ENCODE data around the gene RCSD1. TPM values are rescaled to one million over a fixed set of nuclear protein-coding genes. Genes with fewer than 3 reads are reported as not detected.

RCSD1 gene
- total RNA-seq, 2 donors from 2014 or later, result 2.8 to 13.8 TPM

DNA sequence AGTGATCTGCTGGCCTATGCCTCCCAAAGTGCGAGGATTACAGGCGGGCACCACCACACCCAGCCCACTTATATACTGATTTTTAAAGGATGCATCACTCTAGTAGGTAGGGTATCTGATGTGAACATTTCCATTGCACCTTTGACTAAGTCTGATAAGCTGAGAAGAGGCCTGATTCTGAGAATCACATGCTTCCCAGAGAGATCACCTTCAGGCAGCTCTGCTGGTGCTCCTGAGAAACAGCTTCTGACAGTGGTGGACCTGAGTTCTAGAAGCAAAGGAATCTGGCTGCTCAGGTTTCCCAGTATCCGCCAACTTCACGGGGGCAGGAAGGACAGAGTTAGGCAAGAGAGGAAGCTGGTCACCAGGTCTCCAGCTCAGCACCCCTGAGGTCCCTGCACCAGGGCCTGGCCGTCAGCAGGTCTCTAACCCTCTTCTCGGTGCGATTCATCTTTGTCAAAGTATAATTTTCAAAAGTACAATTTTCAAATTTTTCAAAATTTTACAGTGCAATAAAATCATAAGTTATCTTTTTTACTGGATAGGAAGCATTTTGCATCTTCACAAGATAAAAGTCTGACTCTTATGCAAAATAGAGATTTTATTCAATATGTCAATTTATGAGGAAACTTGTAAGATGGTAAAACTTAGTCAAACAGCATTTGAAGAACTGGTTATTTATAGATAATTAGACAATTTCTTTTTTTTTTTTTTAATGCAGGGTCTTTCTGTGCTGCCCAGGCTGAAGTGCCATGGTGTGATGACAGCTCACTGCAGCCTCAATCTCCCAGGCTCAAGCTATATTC lies 65.9 kb downstream of the RCSD1 start:
- TF ChIP-seq POLR2AphosphoS5 (IDR thresholded peaks at IDR 0.05) (no peak), POLR2A (IDR thresholded peaks at IDR 0.05) (no peak), CTCF (IDR thresholded peaks at IDR 0.05) (no peak)
- intact Hi-C loops (cut with DNase I), result no loop called here
- no peak overlapping the region for H3K4me3 ChIP-seq
- no peaks in the 10 kb centered on the region for H3K36me3 ChIP-seq
- H3K27me3 ChIP-seq (replicated peaks; ENCODE audit: insufficient read depth), result no peaks in the 10 kb centered on the region
- peaks cover 5% of the 10 kb centered on the region for H3K4me1 ChIP-seq (replicated peaks)
- no peaks in the 10 kb centered on the region for H3K9me3 ChIP-seq
- H3K27ac ChIP-seq, result no peak overlapping the region
- no peak for DNase-seq (ENCODE audit: low spot score)
- WGBS, result 88% methylated on average over 7 of the region's 7 CpGs

DNA sequence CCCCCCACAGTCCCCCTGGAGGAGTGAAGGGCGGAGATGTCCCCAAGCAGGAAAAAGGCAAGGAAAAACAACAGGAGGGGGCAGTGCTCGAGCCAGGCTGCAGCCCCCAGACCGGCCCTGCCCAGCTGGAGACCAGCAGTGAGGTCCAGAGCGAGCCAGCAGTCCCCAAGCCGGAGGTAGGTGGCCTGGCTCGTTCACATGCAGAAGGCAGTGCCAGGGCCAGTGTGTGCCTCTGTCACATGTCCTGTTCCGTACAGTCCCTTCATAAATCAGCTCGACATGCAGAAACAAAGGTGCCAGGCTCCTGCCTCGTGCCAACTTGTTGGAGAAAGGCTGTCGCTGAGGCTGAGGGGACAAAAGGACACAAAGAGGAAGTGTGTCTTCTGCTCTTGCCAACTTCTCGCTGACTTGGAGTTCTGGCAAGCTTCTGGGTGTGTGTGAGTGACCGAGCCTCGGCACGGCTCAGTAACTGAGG lies 67.7 kb downstream of the RCSD1 start:
- Histone ChIP-seq H3K36me3 (no peaks in the 10 kb centered on the region), H3K4me1 (replicated peaks) (peaks cover 5% of the 10 kb centered on the region), H3K4me3 (no peak overlapping the region), H3K27me3 (replicated peaks; ENCODE audit: insufficient read depth) (no peaks in the 10 kb centered on the region), H3K9me3 (no peaks in the 10 kb centered on the region), H3K27ac (peak overlapping the region; percentile 20 to 47)
- WGBS, result 23% methylated on average over 14 of the region's 14 CpGs
- peak; percentile 93 for DNase-seq (ENCODE audit: low spot score)
- intact Hi-C loops (cut with DNase I), result no loop called here
- peak in 2 of 4 experiments; percentile 7 to 25 for TF ChIP-seq CTCF (IDR thresholded peaks at IDR 0.05)
- TF ChIP-seq POLR2A (IDR thresholded peaks at IDR 0.05), result no peak
- peak; percentile 97 for TF ChIP-seq POLR2AphosphoS5 (IDR thresholded peaks at IDR 0.05)

DNA sequence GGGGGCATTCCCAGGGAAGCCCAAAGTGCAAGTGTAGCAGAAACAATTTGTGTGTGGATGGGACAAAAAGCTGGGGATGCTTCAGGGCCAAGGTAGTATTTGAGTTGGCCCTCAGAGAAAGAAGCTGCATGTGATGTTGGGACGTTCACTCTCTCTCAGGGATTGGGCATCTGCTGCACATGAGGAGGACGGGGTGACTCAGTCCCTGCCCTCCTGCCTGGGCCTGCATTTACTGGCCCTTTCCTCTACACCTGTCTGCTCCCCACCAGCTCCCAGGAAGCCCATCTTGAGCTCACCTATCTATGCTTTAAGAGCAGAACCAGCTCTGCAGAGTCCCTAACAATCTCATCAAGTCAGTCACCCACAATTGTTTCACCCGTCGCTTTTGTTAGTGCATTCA lies 68.3 kb downstream of the RCSD1 start:
- no peak overlapping the region for H3K27ac ChIP-seq
- H3K36me3 ChIP-seq, result no peaks in the 10 kb centered on the region
- TF ChIP-seq CTCF (IDR thresholded peaks at IDR 0.05) (no peak), POLR2A (IDR thresholded peaks at IDR 0.05) (no peak), POLR2AphosphoS5 (IDR thresholded peaks at IDR 0.05) (no peak)
- peaks cover 5% of the 10 kb centered on the region for H3K4me1 ChIP-seq (replicated peaks)
- DNase-seq (ENCODE audit: low spot score), result no peak
- H3K27me3 ChIP-seq (replicated peaks; ENCODE audit: insufficient read depth), result no peaks in the 10 kb centered on the region
- no peaks in the 10 kb centered on the region for H3K9me3 ChIP-seq
- 72% methylated on average over 4 of the region's 4 CpGs for WGBS
- H3K4me3 ChIP-seq, result no peak overlapping the region
- intact Hi-C loops (cut with DNase I), result no loop called here

DNA sequence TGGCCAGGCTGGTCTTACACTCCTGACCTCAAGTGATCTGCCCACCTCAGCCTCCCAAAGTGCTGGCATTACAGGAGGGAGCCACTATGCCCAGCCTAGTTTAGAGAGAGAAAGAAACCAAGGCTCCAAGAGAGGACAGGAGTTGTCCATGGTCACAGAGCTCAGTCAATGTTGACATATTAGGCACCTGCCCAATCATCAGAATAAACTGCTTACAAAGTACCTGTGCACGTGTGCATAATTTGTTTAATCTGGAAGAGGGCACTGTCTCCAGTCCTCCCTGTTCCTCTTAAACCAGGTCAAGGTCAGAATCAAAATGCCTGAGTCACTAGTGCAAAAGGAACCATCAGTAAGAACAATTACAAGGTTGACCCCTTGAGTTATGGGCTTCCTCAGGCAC lies 71.5 kb downstream of the RCSD1 start:
- Histone ChIP-seq H3K4me3 (no peak overlapping the region), H3K27ac (no peak overlapping the region), H3K4me1 (replicated peaks) (peaks cover 5% of the 10 kb centered on the region), H3K36me3 (no peaks in the 10 kb centered on the region), H3K9me3 (no peaks in the 10 kb centered on the region), H3K27me3 (replicated peaks; ENCODE audit: insufficient read depth) (no peaks in the 10 kb centered on the region)
- WGBS, result 32% methylated on average over 1 of the region's 1 CpG
- peak; percentile 44 for DNase-seq (ENCODE audit: low spot score)
- TF ChIP-seq POLR2AphosphoS5 (IDR thresholded peaks at IDR 0.05) (peak; percentile 73), POLR2A (IDR thresholded peaks at IDR 0.05) (no peak)
- intact Hi-C loops (cut with DNase I), result no loop called here

- Histone ChIP-seq H3K4me1 (replicated peaks) (no peaks in the 10 kb centered on the region), H3K9me3 (no peaks in the 10 kb centered on the region), H3K27ac (no peak overlapping the region), H3K36me3 (no peaks in the 10 kb centered on the region), H3K4me3 (no peak overlapping the region), H3K27me3 (replicated peaks; ENCODE audit: insufficient read depth) (no peaks in the 10 kb centered on the region)
- DNase-seq (ENCODE audit: low spot score), result no peak
- TF ChIP-seq POLR2AphosphoS5 (IDR thresholded peaks at IDR 0.05) (no peak), CTCF (IDR thresholded peaks at IDR 0.05) (no peak), POLR2A (IDR thresholded peaks at IDR 0.05) (no peak)
- intact Hi-C loops (cut with DNase I), result no loop called here
- 100% methylated on average over 1 of the region's 1 CpG for WGBS
These were observed 73.5 kb downstream of the RCSD1 start for GRCh38 chr1:167703557-167703956.

Measured in prostate gland (tissue), 2 donors.